HS-5 (cell line): ENCODE measurements around the gene MAPKAPK2.

ENCODE experiments used
- DNase-seq: peaks from one replicate; pipeline ENCODE4 v3.0.0-alpha.2; 2012; ENCODE audit warnings: low read depth

Gene MAPKAPK2

GRCh38 chr1:206661161-206661820 is 23.4 kb upstream of the MAPKAPK2 start:
- DNase-seq, result no peak

- no peak for DNase-seq
Observed at GRCh38 chr1:206662396-206663092, 22.2 kb upstream of the MAPKAPK2 start.

- no peak for DNase-seq
Observed at GRCh38 chr1:206663362-206663761, 21.3 kb upstream of the MAPKAPK2 start.

GRCh38 chr1:206663832-206664652 is 20.7 kb upstream of the MAPKAPK2 start:
- no peak for DNase-seq

GRCh38 chr1:206664740-206665139 is 20.0 kb upstream of the MAPKAPK2 start:
- DNase-seq, result no peak

GRCh38 chr1:206666031-206666561 is 18.6 kb upstream of the MAPKAPK2 start:
- DNase-seq, result no peak

GRCh38 chr1:206666954-206667665 is 17.6 kb upstream of the MAPKAPK2 start:
- DNase-seq, result no peak

GRCh38 chr1:206668351-206668750 is 16.4 kb upstream of the MAPKAPK2 start:
- DNase-seq, result no peak

- no peak for DNase-seq
Observed at GRCh38 chr1:206668874-206669410, 15.8 kb upstream of the MAPKAPK2 start.

GRCh38 chr1:206672011-206672688 is 12.6 kb upstream of the MAPKAPK2 start:
- no peak for DNase-seq

- no peak for DNase-seq
Observed at GRCh38 chr1:206672844-206673758, 11.6 kb upstream of the MAPKAPK2 start.

GRCh38 chr1:206674236-206674635 is 10.5 kb upstream of the MAPKAPK2 start:
- no peak for DNase-seq

- DNase-seq, result peak; percentile 96
Observed at GRCh38 chr1:206674745-206675175, 9.9 kb upstream of the MAPKAPK2 start.

- no peak for DNase-seq
Observed at GRCh38 chr1:206676499-206676898, 8.2 kb upstream of the MAPKAPK2 start.

- DNase-seq, result no peak
Observed at GRCh38 chr1:206678490-206678889, 6.2 kb upstream of the MAPKAPK2 start.

- DNase-seq, result no peak
Observed at GRCh38 chr1:206679738-206680211, 4.9 kb upstream of the MAPKAPK2 start.

- DNase-seq, result no peak
Observed at GRCh38 chr1:206680279-206680678, 4.4 kb upstream of the MAPKAPK2 start.

- no peak for DNase-seq
Observed at GRCh38 chr1:206681359-206681758, 3.3 kb upstream of the MAPKAPK2 start.

GRCh38 chr1:206682111-206682510 is 2.6 kb upstream of the MAPKAPK2 start:
- DNase-seq, result no peak

- no peak for DNase-seq
Observed at GRCh38 chr1:206683313-206683712, 1.4 kb upstream of the MAPKAPK2 start.
